HG03565 (cell line): ENCODE results near the gene DDX10.
"Not testable (repeated sequence)": the region's sequence is repeated elsewhere in the genome, so short reads cannot be mapped to it uniquely, and the experiment has no call there.

ENCODE experiments used
- ATAC-seq: cut with Tn5 transposase; IDR thresholded peaks from one replicate; pipeline ENCODE4 v1.9.1; 2021; ENCODE audit warnings: mild to moderate bottlenecking, moderate library complexity; ENCODE audit not compliant: unreplicated experiment

The DDX10 gene

GRCh38 chr11:108664730-108665525 lies at the start of gene DDX10:
DDX10 (plus strand) TSS chr11:108665069; CDS start chr11:108665154, 85 bp downstream.
- peak; percentile 83 for ATAC-seq

GRCh38 chr11:108616549-108616948 lies 48.3 kb upstream of the DDX10 start:
- no peak for ATAC-seq

GRCh38 chr11:108617055-108617454 lies 47.8 kb upstream of the DDX10 start:
- no peak for ATAC-seq

GRCh38 chr11:108618529-108618928 lies 46.3 kb upstream of the DDX10 start:
- no peak for ATAC-seq

- ATAC-seq, result peak; percentile 83
Observed at GRCh38 chr11:108620958-108621772, 43.7 kb upstream of the DDX10 start.

GRCh38 chr11:108622341-108622740 lies 42.5 kb upstream of the DDX10 start:
- ATAC-seq, result no peak

GRCh38 chr11:108624196-108624925 lies 40.5 kb upstream of the DDX10 start:
- ATAC-seq, result no peak

GRCh38 chr11:108628326-108628725 lies 36.5 kb upstream of the DDX10 start:
- no peak for ATAC-seq

GRCh38 chr11:108628812-108629211 lies 36.1 kb upstream of the DDX10 start:
- no peak for ATAC-seq

- ATAC-seq, result no peak
Observed at GRCh38 chr11:108629274-108629673, 35.6 kb upstream of the DDX10 start.

GRCh38 chr11:108632041-108632704 lies 32.7 kb upstream of the DDX10 start:
- ATAC-seq, result no peak

- no peak for ATAC-seq
Observed at GRCh38 chr11:108635106-108635505, 29.8 kb upstream of the DDX10 start.

GRCh38 chr11:108636222-108636621 lies 28.6 kb upstream of the DDX10 start:
- ATAC-seq, result no peak

- ATAC-seq, result no peak
Observed at GRCh38 chr11:108639146-108639545, 25.7 kb upstream of the DDX10 start.

- ATAC-seq, result not testable (repeated sequence)
Observed at GRCh38 chr11:108641752-108642151, 23.1 kb upstream of the DDX10 start.

GRCh38 chr11:108643974-108644373 lies 20.9 kb upstream of the DDX10 start:
- no peak for ATAC-seq

GRCh38 chr11:108645970-108646369 lies 18.9 kb upstream of the DDX10 start:
- no peak for ATAC-seq

- ATAC-seq, result no peak
Observed at GRCh38 chr11:108647387-108647700, 17.5 kb upstream of the DDX10 start.

- ATAC-seq, result peak; percentile 88
Observed at GRCh38 chr11:108647701-108648527, 17.0 kb upstream of the DDX10 start.

- no peak for ATAC-seq
Observed at GRCh38 chr11:108648528-108648885, 16.4 kb upstream of the DDX10 start.
